Activated effector memory CD4-positive, alpha-beta T cell treated with anti-CD3 and anti-CD28 coated beads, Interleukin-2, amount 50 U/mL, for 16 hours (primary cell): ENCODE results near the gene LRPPRC.
"Not testable (repeated sequence)": the region's sequence is repeated elsewhere in the genome, so short reads cannot be mapped to it uniquely, and the experiment has no call there.

Experiments used
- DNase-seq: peaks from one replicate; pipeline ENCODE4 v3.0.0-alpha.2; 2020

LRPPRC gene

DNA sequence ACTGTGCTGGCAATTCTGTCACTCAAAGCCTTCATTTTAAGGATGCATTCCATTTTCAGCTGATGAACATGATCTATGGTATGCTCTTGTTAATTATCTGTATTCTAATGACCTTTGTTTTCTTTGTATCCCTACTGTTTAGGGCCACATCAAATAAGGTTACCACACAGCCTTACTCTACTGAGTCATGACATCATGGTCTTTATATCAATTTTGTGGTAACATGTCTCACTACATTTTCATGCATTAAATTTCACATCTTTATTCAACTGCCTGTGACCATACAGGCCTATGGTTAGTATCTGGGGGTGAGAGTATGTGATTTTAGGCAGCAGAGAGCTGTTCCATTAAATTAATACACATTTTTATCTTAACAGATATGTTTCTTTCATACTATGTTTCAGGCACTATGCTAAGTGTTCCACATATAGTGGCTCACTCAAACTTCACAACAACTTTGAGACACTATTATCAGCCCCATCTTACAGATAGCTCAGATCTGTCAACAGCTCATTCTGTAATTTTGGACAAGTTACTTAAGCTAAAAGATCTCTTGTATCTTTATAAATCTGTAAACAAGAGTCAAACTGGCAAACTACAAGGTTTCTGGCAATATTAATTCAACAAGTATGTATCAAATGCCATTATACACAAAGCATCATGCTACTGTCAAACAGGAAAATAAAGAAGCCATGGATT lies 18.0 kb downstream of the LRPPRC start:
- DNase-seq = no peak

DNA sequence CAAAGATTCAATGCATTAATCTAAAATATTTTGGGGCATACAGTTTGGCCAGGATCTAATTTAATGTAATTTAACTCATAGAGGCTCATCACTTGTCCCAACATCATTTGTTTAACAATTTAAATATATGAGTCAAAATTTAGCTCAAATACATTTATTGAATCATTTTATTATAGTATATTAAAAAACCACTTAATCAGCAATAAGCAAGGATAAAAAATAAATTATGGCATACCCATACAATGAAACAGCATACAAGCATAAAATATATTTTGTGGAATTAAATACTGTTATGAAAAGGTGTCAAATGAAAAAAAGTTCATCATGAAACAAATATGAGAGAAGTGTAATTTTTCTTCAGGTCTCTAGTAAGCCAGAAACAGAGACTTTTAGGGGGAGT lies 34.9 kb downstream of the LRPPRC start:
- DNase-seq = no peak

GRCh38 chr2:43958397-43959275 lies 37.2 kb downstream of the LRPPRC start:
- DNase-seq = no peak

- no peak for DNase-seq
Measured at GRCh38 chr2:43950383-43951008, 45.3 kb downstream of the LRPPRC start.

DNA sequence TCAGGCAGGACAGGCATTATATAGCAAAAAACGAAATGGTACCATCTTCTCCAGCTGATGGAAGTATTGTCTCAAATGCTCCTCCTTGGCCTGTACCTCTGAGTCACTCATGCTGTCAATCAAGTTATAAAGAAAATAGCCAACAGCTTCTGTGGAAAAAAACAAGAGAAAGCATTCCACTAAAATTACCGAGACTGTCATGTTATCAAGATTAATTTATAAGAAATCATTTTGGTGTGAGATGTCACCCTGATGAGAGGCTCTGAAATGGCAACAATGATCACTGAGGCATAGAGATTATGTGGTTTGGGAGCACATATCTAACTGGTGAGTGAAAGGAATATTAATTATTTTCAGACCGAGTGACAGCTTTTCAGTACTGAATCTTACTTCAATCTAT lies 47.4 kb downstream of the LRPPRC start:
- DNase-seq = no peak

DNA sequence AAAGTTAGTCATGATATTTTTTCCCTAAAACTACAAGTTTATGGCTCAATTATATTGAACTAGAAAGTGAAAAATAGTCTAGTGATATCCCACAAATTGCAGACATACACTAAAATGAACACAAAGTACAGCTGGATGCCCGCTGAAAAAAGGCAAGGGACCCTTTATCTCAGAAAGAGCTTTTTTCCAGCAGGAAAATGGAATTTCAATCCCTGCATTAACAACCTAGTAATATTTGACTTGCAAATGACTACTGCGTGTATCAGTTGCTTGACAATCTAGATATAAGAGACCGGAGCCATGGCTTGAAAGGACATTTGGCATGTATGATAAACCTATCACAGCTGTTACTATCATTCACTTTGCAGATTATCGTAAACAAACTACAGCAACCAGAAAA lies 49.1 kb downstream of the LRPPRC start:
- DNase-seq = no peak

DNA sequence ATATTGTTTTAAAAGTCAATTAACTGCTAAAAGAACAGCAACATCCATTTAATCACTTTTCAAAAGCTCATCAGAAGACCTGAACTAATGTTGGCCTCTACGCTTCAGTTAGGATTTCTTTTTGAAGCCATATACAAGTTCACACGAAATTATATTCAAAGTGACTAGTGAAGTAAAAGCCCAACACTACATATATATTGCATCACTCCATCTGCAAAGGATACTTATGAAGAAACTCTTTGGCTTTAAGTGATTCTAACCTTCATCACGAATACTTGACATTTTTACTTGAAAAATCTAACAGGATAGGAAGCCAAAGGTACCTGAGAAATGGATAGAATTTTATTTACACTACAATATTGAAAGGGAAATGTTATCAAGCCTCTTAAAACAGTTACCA lies 50.4 kb downstream of the LRPPRC start:
- no peak for DNase-seq

DNA sequence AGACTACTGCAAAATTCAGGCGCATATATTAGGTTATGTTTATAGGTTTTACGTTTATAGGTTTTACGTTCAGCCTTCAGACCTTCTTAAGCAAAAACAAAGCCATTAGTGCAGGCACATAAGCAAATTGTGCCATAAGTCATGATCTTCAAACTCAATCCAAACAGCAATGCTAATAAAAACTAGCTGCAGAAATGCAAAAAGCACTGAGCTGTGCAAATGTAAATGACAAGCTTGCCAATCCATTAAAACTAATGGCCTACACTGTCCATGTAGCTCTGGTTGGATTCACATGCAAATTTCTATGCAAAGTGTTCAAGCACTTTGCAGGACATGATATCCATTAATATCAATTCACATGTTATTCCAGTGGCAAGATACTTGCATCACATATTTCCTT lies 50.9 kb downstream of the LRPPRC start:
- DNase-seq = no peak

DNA sequence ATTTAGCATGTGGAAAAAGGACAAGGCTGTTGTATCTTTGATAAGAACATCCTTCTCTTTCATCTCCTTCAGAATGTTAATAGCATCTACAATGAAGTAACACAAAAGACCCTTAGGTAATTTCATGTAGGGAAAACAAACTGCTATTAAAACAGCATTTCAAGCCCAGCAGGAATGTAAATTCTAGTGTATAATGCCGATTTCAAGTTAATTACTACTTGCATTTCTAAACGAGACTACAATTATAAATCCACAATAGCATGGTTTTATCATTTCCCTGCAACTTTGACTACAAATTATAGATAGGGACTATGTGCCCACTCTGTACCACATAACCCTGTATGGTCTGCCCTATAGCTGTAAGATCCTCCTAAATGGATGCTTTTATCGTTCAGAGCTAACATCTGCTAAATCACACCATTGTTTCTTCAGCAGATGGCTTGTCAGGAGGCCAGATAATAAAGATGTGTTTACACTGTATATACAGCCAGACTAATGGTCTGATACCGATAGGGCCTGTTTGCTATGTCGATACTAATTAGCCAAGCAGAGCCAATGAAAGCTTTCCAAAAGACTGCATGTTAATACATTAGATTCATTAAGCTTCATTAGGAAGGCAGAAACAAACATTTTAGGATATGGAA lies 51.9 kb downstream of the LRPPRC start:
- DNase-seq = no peak

DNA sequence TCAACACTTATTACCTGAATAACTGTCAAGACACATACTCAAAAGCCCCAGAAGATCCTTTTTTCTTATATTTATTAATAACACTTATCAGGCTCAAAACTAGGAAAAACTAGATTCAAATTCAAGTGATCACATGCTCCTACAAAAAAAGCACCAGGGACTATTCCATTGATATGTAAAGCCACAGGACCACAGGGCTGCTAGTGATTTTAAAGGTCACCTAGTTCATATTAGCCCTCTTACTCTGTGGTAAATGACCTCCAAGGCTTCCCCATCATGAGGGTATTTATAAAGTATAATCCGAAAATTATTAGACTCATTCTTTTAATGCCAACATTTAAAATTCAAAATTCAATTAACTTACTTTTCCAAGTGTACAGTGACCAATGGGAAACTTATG lies 52.5 kb downstream of the LRPPRC start:
- no peak for DNase-seq

GRCh38 chr2:43942881-43943280 lies 52.9 kb downstream of the LRPPRC start:
- no peak for DNase-seq

GRCh38 chr2:43941966-43942365 lies 53.8 kb downstream of the LRPPRC start:
- no peak for DNase-seq

DNA sequence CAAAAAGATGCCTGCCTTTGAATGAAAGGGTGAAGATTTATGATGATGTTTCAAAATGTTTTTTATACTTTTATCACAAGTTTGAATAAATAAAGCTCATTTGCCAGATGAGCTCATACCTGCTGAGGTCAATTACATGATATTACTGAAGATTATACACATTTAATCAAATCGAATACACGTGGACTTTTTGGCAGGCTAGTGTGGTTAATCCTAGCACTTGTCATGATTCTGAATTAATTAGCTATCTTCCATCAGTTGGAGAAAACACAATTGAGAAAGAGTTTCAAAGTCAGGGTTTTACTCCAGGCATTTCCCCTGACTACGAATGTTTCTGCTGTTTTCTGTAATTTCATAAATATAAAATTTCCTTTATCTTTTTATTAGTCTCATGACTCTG lies 54.4 kb downstream of the LRPPRC start:
- no peak for DNase-seq

GRCh38 chr2:43939695-43940256 lies 56.0 kb downstream of the LRPPRC start:
- DNase-seq = no peak

- no peak for DNase-seq
Measured at GRCh38 chr2:43937269-43937820, 58.4 kb downstream of the LRPPRC start.

DNA sequence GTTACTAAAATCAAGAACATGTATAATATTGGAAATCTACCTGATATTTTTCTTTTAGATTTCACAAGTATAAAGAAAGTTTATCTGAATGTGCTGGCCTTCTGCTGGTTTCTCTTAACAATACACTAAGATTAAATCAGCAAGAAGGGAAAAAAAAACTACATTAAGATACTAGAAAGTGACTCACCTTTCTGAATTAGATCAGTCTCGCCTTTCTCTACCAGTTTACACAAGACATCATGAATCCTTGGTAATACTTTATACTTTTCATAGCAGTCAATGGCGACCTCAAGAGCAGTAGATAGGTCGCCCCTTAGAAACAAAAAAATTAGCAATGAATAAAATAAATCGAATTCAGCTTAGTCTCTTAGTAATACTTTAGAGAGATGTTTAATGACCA lies 61.2 kb downstream of the LRPPRC start:
- no peak for DNase-seq

GRCh38 chr2:43931293-43931692 lies 64.5 kb downstream of the LRPPRC start:
- no peak for DNase-seq

GRCh38 chr2:43927442-43927841 lies 68.3 kb downstream of the LRPPRC start:
- no peak for DNase-seq

DNA sequence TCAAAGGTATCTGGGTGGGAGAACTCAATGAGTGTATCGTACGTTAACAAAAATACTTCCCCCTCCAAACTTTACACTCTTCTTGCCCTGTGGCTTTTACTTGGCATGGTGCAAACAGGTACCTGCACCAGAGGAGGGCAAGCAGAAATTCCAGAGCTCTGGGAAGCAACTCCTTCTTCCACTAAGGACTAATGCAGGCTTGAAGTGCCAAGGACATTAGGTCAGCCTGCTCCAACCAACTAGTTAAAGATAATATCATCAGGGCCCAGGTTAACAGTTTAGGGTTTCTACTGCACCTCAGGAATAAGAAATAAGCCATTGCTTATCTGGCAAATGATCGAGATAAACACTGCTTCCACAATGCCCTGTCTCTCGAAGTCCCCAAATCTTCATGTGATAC lies 70.4 kb downstream of the LRPPRC start:
- no peak for DNase-seq

DNA sequence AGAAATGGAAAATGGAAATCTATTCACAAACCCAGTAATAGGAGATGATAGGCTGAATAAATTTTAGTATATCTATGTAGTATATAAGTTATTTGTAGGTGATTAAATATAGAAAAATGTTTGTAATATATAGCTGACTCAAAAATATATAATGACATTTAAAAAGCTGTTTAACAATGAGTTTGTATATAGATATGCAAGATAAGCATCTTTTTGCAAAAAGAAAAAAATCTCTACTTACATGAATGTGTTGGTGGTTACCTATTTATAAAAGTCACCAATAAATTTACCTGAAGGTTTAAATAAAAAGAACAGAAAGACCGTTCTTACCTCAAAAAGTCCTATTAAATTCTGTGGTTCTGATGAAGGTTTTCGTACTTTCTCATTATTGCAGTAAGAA lies 71.3 kb downstream of the LRPPRC start:
- DNase-seq = no peak

GRCh38 chr2:43911136-43911790 lies 84.5 kb downstream of the LRPPRC start:
- not testable (repeated sequence) for DNase-seq

DNA sequence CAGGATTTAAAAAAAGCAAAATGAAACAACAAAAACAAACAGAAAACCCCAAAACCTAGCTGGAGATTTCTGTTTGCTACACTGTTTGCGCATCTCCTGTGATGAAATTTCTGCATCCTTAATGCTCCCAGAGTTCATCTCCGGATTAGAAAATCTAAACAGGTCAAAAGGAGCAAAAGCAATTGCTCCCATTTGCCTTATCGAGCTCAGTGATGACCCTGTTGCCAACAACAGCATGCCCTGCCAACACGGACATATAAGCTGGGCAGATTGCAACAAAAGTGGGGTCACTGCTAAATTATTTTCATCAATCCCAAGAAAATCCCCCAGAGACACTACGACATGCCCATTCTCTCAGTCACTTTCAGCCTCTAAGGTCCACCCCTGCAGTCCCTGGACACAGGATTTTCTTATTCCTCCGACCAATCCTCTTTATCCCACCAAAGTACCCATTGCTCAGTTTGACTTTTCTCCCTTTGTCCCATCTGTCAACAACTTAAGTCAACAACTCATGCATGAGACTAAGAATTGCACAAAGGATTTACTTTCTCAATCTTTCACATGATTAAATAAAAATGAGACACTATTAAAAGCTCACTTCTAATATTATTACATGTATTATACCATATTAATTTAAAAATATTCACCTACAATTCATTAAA lies 89.2 kb downstream of the LRPPRC start:
- DNase-seq = no peak
